Fibroblast of the aortic adventitia (primary cell): ENCODE results near the gene TRAF3. TPM values are rescaled to one million over a fixed set of nuclear protein-coding genes. Genes with fewer than 3 reads are reported as not detected.
"Not testable (repeated sequence)": the region's sequence is repeated elsewhere in the genome, so short reads cannot be mapped to it uniquely, and the experiment has no call there.

Experiments
- DNase-seq: peaks from one replicate; pipeline ENCODE4 v3.0.0-alpha.2; 2010; ENCODE audit warnings: low read depth
- H3K4me3 ChIP-seq: 2 replicates; pipeline ENCODE4 v1.5.1; 2011; ENCODE audit warnings: low read depth, mild to moderate bottlenecking, control low read depth, low read length, moderate library complexity
- CTCF ChIP-seq: IDR thresholded peaks from 2 replicates; pipeline ENCODE4 v1.5.1; 2011; ENCODE audit warnings: mild to moderate bottlenecking, low read length, control low read depth, inconsistent platforms; ENCODE audit not compliant: insufficient read depth
- total RNA-seq: library from RNA; depleted of rRNA; stranded (reverse); fragments of >200 nt; gene quantifications from 2 replicates; pipeline ENCODE4 v1.2.3, GENCODE V29; 2012; ENCODE audit warnings: low replicate concordance

TRAF3 gene
- total RNA-seq, 1 donor: 19.3 TPM

GRCh38 chr14:102822311-102822863 is 45.1 kb downstream of the TRAF3 start:
- H3K4me3 ChIP-seq: no peak overlapping the region
- TF ChIP-seq CTCF: no peak
- no peak for DNase-seq

GRCh38 chr14:102822887-102823286 is 45.6 kb downstream of the TRAF3 start:
- DNase-seq: not testable (repeated sequence)

DNA sequence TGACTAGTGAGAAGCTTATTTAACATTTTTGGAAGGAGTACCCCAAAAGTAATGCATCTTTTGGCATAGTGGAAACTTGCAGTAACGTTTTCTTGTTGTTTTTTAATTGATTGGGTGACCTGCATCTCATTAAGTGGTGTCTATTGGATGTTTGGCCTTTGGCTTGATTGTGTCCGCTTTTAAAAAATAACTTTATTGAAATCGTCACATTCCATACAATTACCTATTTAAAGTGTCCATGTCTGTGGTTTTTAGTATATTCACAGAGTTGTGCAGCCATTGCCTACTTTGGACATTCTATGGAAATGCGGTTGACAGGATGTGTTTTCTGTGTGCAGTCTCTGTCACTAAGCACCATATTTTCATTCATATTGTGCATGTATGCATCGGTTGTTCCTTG is 46.3 kb downstream of the TRAF3 start:
- no peak for TF ChIP-seq CTCF
- no peak for DNase-seq
- no peak overlapping the region for H3K4me3 ChIP-seq

More at GRCh38 chr14:102822887-102823286, 45.6 kb downstream of the TRAF3 start:
- H3K4me3 ChIP-seq: not testable (repeated sequence)

GRCh38 chr14:102824832-102825231 is 47.6 kb downstream of the TRAF3 start:
- no peak overlapping the region for H3K4me3 ChIP-seq
- DNase-seq: peak; percentile 39
- TF ChIP-seq CTCF: no peak

- DNase-seq: no peak
These were observed 48.3 kb downstream of the TRAF3 start for GRCh38 chr14:102825307-102826095.

DNA sequence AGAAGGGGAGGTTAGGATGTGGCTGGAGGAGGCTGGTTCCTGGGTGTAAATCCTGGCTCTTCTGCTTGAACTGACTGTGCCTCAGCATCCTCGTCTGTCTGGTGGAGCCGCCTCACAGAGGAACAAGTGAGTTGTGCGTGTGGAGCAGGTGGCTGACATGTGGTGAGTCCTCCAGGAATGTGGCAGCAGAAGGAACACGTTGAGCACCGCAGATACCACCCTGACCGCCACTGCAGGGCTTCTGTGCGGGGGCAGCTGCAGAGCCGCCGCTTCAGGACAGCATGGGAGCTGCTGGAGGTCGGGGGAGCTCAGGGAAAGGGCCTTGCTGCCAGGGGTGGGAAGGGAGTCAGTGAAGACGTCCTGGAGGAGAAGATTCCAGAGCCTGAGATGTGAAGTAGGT is 48.9 kb downstream of the TRAF3 start:
- DNase-seq: no peak
- no peak overlapping the region for H3K4me3 ChIP-seq
- no peak for TF ChIP-seq CTCF

More at GRCh38 chr14:102825307-102826095, 48.3 kb downstream of the TRAF3 start:
- no peak for TF ChIP-seq CTCF
- no peak overlapping the region for H3K4me3 ChIP-seq

DNA sequence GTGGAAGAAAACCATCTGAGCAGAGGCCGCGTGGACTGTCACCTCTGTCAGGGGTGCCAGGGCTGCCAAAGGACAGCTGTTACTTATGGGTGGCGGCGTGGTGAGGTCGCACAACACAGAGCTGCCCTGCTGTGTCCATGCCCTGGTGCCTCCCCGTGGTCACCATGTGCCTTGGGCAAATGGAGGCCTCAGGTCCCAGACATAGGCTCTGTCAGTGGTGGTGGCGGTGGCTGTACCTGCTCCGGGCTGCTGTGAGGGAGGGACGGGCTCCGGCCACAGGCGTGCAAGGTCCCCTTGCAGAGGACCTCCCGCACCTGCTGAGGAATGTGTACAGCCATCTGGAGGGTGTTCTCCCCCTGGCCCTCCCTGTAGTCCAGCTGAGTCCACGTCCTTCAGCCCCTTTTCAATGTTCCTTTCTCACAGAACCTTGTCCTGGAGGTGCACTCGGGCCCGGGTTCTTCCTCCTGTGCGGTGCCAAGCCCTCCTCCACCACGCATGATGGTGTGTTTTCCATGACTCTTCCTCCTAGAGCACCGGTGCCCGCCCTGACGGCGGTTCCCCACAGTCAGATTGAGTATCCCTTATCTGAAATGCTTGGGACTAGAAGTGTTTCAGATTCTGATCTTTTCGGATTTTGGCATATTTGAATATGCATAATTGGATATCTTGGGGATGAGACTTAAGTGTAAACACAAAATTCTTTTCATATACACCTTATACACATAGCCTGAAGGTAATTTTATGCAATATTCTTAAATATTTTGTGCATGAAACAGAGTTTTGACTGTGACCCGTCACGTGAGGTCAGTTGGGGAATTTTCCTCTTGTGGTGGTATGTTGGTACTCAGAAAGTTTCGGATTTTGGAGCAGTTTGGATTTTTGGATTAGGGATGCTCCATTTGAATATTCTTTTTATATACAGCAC is 49.8 kb downstream of the TRAF3 start:
- no peak for TF ChIP-seq CTCF
- no peak for DNase-seq
- H3K4me3 ChIP-seq: no peak overlapping the region
